ENCODE measurements around the gene KATNIP. TPM values are rescaled to one million over a fixed set of nuclear protein-coding genes. Genes with fewer than 3 reads are reported as not detected.
A peak's percentile ranks its signal among the peaks of the same experiment; 100 is the strongest.

Gene KATNIP
- total and polyA plus RNA-seq, 9 of the 15 experiments (the other 6 are each of a cell fraction or from before 2014, with no cell fraction given): 1.7 to 13.2 (median 8.0) TPM

GRCh38 chr16:27591837-27592236, 41.9 kb downstream of the KATNIP start:
- no TSS peak for BruUV-seq (replicated peaks)
- Histone ChIP-seq H4K20me1 (replicated peaks; ENCODE audit: control insufficient read depth, insufficient read depth, low read length) (no peaks in the 10 kb centered on the region), H3K27ac (ENCODE audit: extremely low read depth, low read depth, low read length) (no peak overlapping the region), H3K36me3 (ENCODE audit: control insufficient read depth, insufficient read depth, low read length) (no peaks in the 10 kb centered on the region), H3K4me2 (ENCODE audit: insufficient read depth, low read length) (no peak overlapping the region), H3K9me3 (replicated peaks; ENCODE audit: control insufficient read depth, insufficient read depth, low read depth, low read length) (no peaks in the 10 kb centered on the region), H3K4me1 (replicated peaks in 1 of 2; ENCODE audit: control insufficient read depth in 2 of 2, insufficient read depth in 2 of 2, low read length in 2 of 2) (peaks cover 0 to 7% of the 10 kb centered on the region in 2 experiments; a peak in 2 of 5 replicates), H3K4me3 (no peak overlapping the region), H3K9me1 (ENCODE audit: control insufficient read depth, insufficient read depth, low read length) (no peaks in the 10 kb centered on the region), H2AFZ (ENCODE audit: low read depth, low read length) (no peak overlapping the region), H3K27me3 (ENCODE audit: control insufficient read depth in 2 of 2, insufficient read depth in 2 of 2, low read length in 2 of 2) (no peaks in the 10 kb centered on the region), H3K79me2 (ENCODE audit: control insufficient read depth, insufficient read depth, low read length) (no peaks in the 10 kb centered on the region), H3K9ac (ENCODE audit: insufficient read depth in 1 of 2, low read depth in 2 of 2, low read length in 2 of 2) (no peak overlapping the region)
- ATAC-seq (no peak), FAIRE-seq (no peak), DNase-seq (ENCODE audit: extremely low read depth in 1 of 4, low spot score in 3 of 4) (no peak)
- intact Hi-C loops (cut with micrococcal nuclease): no loop called here
- ChIA-PET CTCF (ENCODE audit: low intra/inter-chr PET ratio) (no interaction called here), POLR2A (interaction anchor here (1.0 kb wide), 1 partner anchor 11 kb away, joined by 4 read pairs; no protein-coding TSS in a partner anchor)
- in situ Hi-C loops (cut with MboI): no loop called here
- WGBS (ENCODE audit: insufficient coverage, low coverage, missing lambda C conversion rate): 71% methylated on average over 4 of the region's 4 CpGs
- TF ChIP-seq KLF16 (IDR thresholded peaks at IDR 0.05) (no peak), ZBTB1 (CRISPR knock-in tag; IDR thresholded peaks at IDR 0.05; ENCODE audit: borderline replicate concordance, low read depth) (no peak), GTF2F1 (IDR thresholded peaks at IDR 0.05; ENCODE audit: low read depth, low read length) (no peak), MAFK (IDR thresholded peaks at IDR 0.05; ENCODE audit: low read length) (no peak)

GRCh38 chr16:27595475-27595874, 45.5 kb downstream of the KATNIP start:
- ATAC-seq (no peak), FAIRE-seq (no peak), DNase-seq (ENCODE audit: extremely low read depth in 1 of 4, low spot score in 3 of 4) (no peak)
- H3K27me3 ChIP-seq (ENCODE audit: control insufficient read depth in 2 of 2, insufficient read depth in 2 of 2, low read length in 2 of 2): no peaks in the 10 kb centered on the region
- WGBS (ENCODE audit: insufficient coverage, low coverage, missing lambda C conversion rate): 27% methylated on average over 4 of the region's 4 CpGs
- ChIA-PET CTCF (ENCODE audit: low intra/inter-chr PET ratio) (no interaction called here), POLR2A (interaction anchor here (0.7 kb wide), 1 partner anchor 9 kb away, joined by 3 read pairs; no protein-coding TSS in a partner anchor)
- H3K9ac ChIP-seq (ENCODE audit: insufficient read depth in 1 of 2, low read depth in 2 of 2, low read length in 2 of 2): peak overlapping the region in 1 of 2 experiments; percentile 60; a peak in 1 of 4 replicates
- H3K9me3 ChIP-seq (replicated peaks; ENCODE audit: control insufficient read depth, insufficient read depth, low read depth, low read length): no peaks in the 10 kb centered on the region
- H3K4me3 ChIP-seq: no peak overlapping the region
- intact Hi-C loops (cut with micrococcal nuclease): no loop called here
- H3K79me2 ChIP-seq (ENCODE audit: control insufficient read depth, insufficient read depth, low read length): no peaks in the 10 kb centered on the region
- no peak overlapping the region for H3K27ac ChIP-seq (ENCODE audit: extremely low read depth, low read depth, low read length)
- H3K4me2 ChIP-seq (ENCODE audit: insufficient read depth, low read length): peak overlapping the region; percentile 43; the same call in 1 of the 2 replicates
- H3K4me1 ChIP-seq (replicated peaks in 1 of 2; ENCODE audit: control insufficient read depth in 2 of 2, insufficient read depth in 2 of 2, low read length in 2 of 2): peaks cover 0 to 7% of the 10 kb centered on the region in 2 experiments; a peak in 3 of 5 replicates
- no peaks in the 10 kb centered on the region for H3K9me1 ChIP-seq (ENCODE audit: control insufficient read depth, insufficient read depth, low read length)
- peak overlapping the region; percentile 10; the same call in 1 of the 2 replicates for H2AFZ ChIP-seq (ENCODE audit: low read depth, low read length)
- H3K36me3 ChIP-seq (ENCODE audit: control insufficient read depth, insufficient read depth, low read length): no peaks in the 10 kb centered on the region
- no peak for TF ChIP-seq STAT6 (CRISPR knock-in tag; IDR thresholded peaks at IDR 0.05)
- TF ChIP-seq ZNF165 (CRISPR knock-in tag; IDR thresholded peaks at IDR 0.05; ENCODE audit: borderline replicate concordance): no peak
- no peak for TF ChIP-seq CCNT2 (IDR thresholded peaks at IDR 0.05; ENCODE audit: borderline replicate concordance, extremely low read depth, insufficient read length, low read depth, low read length)
- TF ChIP-seq FOXK1 (CRISPR knock-in tag; IDR thresholded peaks at IDR 0.05; ENCODE audit: borderline replicate concordance): no peak
- no peak for TF ChIP-seq SUPT5H (IDR thresholded peaks at IDR 0.05)
- no peak for TF ChIP-seq NR4A1 (CRISPR knock-in tag; IDR thresholded peaks at IDR 0.05)
- TF ChIP-seq NR4A1 (tag; IDR thresholded peaks at IDR 0.05): no peak
- TF ChIP-seq GABPA (tag; conservative IDR thresholded peaks at IDR 0.05; ENCODE audit: low read depth): no peak
- no peak for TF ChIP-seq ZNF695 (CRISPR knock-in tag; IDR thresholded peaks at IDR 0.05)
- no peak for TF ChIP-seq DNMT1 (IDR thresholded peaks at IDR 0.05)
- BruUV-seq (replicated peaks): no TSS peak
- in situ Hi-C loops (cut with MboI): no loop called here
- no peaks in the 10 kb centered on the region for H4K20me1 ChIP-seq (replicated peaks; ENCODE audit: control insufficient read depth, insufficient read depth, low read length)

All from K562 (cell line).